Kidney capillary endothelial cell (primary cell): ENCODE results near the gene HPD.
"Not testable (repeated sequence)": the region's sequence is repeated elsewhere in the genome, so short reads cannot be mapped to it uniquely, and the experiment has no call there.

Source experiments
- DNase-seq: peaks from one replicate; pipeline ENCODE4 v3.0.0-alpha.2; 2018; ENCODE audit warnings: low spot score

HPD gene

GRCh38 chr12:121866331-121866730 lies 7.7 kb upstream of the HPD start:
- DNase-seq: no peak

- DNase-seq: no peak
These were observed 3.1 kb upstream of the HPD start for GRCh38 chr12:121861636-121862254.

GRCh38 chr12:121860699-121861098 lies 2.0 kb upstream of the HPD start:
- DNase-seq: not testable (repeated sequence)

DNA sequence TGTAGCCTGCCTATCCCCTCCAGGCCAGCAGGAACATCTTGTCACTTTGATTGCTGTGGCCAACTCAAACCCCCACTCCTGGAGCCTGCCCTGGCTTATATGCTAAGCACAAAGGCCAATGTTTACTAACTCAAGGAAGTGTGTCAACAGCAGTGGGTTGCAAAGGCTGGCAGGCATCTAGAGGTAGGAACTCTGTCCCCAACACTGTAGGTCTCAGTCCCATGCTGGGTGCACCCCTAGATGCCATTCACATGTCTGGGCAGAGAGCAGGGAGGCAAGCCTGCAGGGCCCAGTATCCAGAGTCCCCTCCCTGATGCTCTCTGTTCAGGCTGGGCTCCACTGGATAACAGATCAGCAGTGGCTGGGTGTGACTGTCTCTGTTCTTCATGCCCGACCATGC lies 1.6 kb upstream of the HPD start:
- no peak for DNase-seq

- DNase-seq: no peak
These were observed 369 bp downstream of the HPD start for GRCh38 chr12:121858318-121858661.

- DNase-seq: no peak
These were observed 1.1 kb downstream of the HPD start for GRCh38 chr12:121857322-121858246.

GRCh38 chr12:121852392-121852791 lies 6.3 kb downstream of the HPD start:
- DNase-seq: not testable (repeated sequence)

DNA sequence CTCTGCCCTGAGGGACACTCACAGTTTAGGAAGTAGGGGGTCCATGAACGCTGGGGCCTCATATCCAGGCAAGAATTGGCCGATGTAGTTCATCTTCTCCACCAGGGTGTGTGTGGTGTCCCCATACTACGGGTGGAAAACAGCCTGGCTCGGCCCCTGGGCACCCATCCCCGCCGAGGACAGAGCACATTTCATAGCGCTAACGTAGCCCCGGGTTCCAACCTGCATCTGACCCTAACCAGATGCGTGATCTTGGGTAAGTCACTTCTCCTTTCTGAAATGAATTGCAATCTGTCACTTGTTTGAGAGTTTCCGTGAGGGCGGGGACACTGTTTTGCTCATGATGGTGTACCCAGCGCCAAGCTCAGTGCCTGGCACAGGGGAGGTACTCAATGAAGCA lies 9.0 kb downstream of the HPD start:
- no peak for DNase-seq

DNA sequence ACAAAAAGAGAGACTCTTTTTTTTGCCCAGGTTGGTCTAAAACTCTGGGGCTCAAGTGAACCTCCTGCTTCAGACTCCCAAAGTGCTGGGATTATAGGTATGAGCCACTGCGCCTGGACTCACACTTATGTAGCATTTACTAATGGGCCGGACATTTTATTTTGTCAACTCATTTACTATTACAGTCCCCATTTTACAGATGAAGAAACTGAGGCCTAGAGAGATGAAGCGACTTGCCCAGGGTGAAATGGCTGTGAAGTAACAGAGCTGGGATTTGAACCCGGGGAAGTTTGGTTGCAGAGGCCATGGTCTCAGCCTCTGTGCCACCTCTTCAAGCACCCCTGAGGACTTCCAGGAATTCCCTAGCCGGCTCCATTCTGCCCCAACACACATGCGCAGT lies 9.4 kb downstream of the HPD start:
- DNase-seq: no peak

- DNase-seq: no peak
These were observed 13.0 kb downstream of the HPD start for GRCh38 chr12:121845701-121846100.

DNA sequence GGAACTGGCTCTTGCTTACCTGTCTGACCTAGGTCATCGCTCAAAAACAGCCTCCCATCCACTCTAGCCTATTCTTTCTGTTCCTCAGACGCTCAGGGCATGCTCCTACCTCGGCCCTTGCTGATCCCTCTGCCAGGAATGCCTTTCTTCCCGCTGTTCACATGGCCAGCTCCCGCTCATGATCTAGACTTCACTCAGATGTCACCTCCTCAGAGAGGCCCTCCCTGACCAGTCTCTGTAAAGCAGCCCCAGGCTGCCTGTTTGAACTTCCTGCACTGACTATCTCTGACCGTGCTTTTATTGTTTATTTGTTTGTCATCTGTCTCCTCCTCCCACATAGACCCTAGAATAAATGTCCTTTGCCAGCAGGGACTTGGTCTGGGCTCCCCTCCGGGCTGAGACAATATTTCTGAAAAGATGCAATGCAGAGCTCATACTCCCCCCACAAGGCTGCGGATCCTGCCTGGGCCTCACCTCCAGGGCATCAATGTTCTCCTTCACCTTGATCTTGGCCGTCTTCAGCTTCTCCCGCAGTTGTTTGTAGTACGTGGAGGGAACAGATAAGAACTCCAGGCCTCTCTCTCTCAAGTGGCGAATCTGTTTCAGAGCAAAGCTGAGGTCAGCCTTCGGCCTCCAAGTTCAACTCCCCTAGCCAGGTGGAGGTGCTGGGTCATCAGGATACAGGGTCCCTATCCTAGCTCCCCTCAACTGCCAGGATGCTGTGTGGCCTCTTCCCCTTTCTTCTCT lies 15.2 kb downstream of the HPD start:
- no peak for DNase-seq

GRCh38 chr12:121839993-121840761 lies 18.5 kb downstream of the HPD start:
- DNase-seq: no peak

- peak; percentile 98 for DNase-seq
These were observed 19.3 kb downstream of the HPD start for GRCh38 chr12:121839106-121839992.

- DNase-seq: no peak
These were observed 20.5 kb downstream of the HPD start for GRCh38 chr12:121838126-121838525.

DNA sequence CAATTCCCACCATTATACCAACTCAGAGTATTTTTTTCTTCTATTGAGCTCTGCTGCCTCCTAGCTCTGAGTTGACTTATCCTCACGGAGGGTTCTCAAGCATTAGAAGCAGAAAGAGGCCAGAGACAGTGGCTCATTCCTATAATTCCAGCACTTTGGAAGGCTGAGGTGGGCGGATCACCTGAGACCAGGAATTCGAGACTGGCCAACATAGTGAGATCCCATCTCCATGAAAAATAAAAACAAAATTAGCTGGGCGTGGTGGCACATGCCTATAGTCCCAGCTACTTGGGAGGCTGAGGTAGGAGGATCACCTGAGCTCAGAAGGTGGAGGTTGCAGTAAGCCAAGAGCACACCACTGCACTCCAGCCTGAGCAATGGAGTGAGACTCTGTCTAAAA lies 21.0 kb downstream of the HPD start:
- no peak for DNase-seq

GRCh38 chr12:121831571-121832245 lies 27.0 kb downstream of the HPD start:
- DNase-seq: no peak

GRCh38 chr12:121830588-121831265 lies 27.9 kb downstream of the HPD start:
- DNase-seq: no peak

GRCh38 chr12:121830134-121830533 lies 28.5 kb downstream of the HPD start:
- no peak for DNase-seq

DNA sequence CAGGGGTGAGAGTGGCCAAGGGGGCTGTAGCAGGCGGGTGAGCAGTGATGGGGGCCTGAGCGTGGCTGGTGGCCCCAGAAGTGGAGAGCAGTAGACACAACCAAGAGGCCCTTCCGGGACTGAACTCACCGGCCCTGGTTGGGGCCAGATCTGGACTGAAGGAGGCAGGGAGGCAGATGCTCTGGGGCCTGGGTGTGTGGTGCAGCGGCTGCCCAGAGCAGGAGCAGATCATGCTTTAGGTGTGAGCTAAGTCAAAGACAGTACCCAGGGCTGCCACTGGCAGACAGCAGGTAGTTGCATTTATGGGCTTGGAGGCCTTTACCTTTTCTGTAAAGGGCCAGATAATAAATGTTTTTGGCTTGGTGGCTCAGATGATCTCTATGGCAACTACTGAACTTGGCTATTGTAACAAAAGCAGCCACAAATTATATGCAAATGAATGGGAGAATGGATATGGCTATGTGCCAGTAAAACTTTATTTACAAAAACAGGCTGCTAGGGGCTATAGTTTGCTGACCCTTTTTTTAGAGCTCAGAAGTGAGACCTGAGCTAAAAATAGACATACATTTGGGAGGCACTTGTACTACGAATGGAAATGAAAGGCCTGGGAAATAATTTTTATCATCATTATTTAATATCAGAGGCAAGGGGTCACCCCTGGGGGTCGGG lies 29.3 kb downstream of the HPD start:
- no peak for DNase-seq
